Raji (cell line): ENCODE measurements around the gene ZNF674.

Experiments used
- POLR2A ChIP-seq: IDR thresholded peaks from 2 replicates; pipeline ENCODE4 v1.6.1; 2011; ENCODE audit warnings: low read depth, low read length, control low read depth; ENCODE audit not compliant: insufficient read depth

ZNF674 gene

GRCh38 chrX:46506076-46506475 is 39.1 kb downstream of the ZNF674 start:
- TF ChIP-seq POLR2A: no peak

DNA sequence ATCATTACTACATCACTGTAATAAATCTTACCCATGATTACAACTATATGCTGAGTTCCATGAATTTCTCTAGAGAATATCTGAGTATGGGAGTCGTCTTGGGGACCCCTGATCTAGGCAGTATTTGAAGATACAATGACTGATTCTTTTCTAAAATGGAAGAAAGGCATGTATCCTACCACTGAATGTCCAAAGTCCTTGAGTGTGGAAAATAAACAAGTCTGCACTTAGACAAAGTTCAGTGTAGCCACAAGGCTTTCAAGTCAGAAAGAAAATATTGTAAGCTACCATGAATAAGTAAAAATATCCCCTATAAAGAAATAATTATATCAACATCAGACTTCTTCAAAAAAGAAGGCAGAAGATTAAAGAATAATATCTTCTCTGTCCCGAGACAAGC is 42.4 kb downstream of the ZNF674 start:
- no peak for TF ChIP-seq POLR2A

GRCh38 chrX:46500054-46500453 is 45.2 kb downstream of the ZNF674 start:
- no peak for TF ChIP-seq POLR2A

- TF ChIP-seq POLR2A: no peak
Measured at GRCh38 chrX:46488712-46489111, 56.5 kb downstream of the ZNF674 start.

- TF ChIP-seq POLR2A: no peak
Measured at GRCh38 chrX:46485897-46486296, 59.3 kb downstream of the ZNF674 start.

DNA sequence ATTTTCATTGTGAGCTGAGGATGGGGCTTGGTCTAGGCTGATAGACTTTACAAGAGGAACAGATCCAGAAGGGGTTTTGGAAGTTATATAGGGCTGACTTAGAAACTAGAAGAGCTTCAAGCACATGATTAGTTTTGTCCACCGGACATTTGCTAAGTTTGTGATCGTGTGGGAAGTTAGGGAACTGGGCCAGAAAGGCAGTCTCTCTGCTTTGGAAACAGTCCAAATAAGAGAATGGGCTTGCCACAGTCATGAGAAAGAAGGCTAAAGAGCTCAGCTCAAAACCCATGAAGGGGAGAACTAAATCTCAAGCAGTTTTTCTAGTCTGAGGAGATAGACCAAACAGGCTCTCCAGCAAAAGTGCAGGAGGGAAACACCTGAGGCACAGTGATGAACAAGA is 67.8 kb downstream of the ZNF674 start:
- TF ChIP-seq POLR2A: no peak

DNA sequence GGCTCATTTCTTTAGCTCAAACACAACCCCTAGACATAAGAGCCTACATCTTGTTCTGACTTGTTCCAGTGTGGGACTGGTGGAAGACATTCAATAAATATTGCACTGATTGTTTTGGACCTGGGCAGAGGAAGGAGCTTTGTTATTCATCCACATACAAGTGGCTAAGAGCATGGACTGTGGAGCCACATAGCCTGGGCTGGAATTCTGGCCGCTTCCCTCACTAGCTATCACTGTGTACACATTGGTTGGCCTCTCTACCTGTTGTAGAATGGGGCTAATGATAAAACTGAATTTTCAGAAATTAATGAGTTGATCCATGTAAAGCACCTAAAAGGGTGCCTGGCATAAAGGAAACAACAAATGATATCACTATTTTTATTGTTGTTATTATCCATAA is 80.0 kb downstream of the ZNF674 start:
- TF ChIP-seq POLR2A: no peak

GRCh38 chrX:46463682-46464081 is 81.5 kb downstream of the ZNF674 start:
- TF ChIP-seq POLR2A: no peak

DNA sequence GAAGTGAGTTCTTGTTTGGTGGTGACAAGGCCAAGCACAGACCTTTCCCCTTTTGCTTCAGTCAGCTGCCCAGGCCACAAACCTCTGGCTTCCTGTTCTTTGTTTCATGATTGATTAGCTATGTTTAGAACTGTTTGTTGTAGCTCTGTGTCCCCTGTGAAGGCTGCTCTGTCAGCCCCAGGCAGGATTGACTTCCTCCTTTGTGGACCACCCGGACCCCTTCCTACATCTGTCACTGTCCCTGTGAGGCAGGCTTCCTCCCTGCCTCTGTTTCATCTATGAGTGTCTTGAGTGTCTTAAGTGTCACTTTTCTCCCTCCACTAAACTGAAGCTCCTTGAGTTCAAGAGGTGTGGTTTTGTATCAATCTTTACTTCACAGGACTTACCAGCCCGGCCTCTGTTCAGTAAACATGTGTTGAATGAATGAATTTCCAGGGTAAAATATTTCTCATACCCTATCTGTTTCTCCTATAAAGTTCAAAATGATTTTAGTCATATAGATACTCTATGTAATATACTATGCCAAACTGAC is 83.5 kb downstream of the ZNF674 start:
- TF ChIP-seq POLR2A: no peak

GRCh38 chrX:46459603-46460002 is 85.6 kb downstream of the ZNF674 start:
- TF ChIP-seq POLR2A: no peak

- TF ChIP-seq POLR2A: no peak
Measured at GRCh38 chrX:46456125-46456922, 88.9 kb downstream of the ZNF674 start.
